Upper lobe of left lung (tissue), 4 donors: ENCODE results near the gene IL3RA.

Source experiments
- EP300 ChIP-seq, 4 donors: sonication (generic); formaldehyde crosslinking; IDR thresholded peaks; one replicate each; pipeline ENCODE4 v1.5.1; 2017; ENCODE audit warnings: antibody characterized with exemption in 4 of 4, control low read depth in 2 of 4
- TF ChIP-seq, protein P1 (sequence below), 6 experiments: fragments of 450-650 bp in 4 of 6; fragments of 200-600 bp in 2 of 6; sonication (generic) in 2 of 6; IDR thresholded peaks; one replicate each; pipeline ENCODE4 v1.5.1; 2016 to 2019; ENCODE audit warnings: antibody characterized with exemption in 6 of 6

DNA sequence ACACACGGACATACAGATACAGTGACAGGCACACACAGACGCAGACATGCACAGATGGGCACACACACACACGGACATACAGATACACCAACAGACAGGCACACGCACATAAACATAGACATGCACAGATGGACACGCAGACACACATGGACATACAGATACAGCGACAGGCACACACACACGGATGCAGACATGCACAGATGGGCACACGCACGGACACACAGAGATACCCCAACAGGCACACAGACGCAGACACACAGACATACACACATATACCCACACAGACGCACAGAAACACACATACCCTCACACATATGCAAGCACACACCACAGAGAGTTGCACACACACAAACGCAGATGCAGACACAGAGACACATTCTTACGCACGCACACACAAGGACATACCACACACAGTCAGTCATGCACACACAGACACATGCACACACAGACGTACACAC lies 79.8 kb downstream of the IL3RA start:
- TF ChIP-seq, protein P1, sequence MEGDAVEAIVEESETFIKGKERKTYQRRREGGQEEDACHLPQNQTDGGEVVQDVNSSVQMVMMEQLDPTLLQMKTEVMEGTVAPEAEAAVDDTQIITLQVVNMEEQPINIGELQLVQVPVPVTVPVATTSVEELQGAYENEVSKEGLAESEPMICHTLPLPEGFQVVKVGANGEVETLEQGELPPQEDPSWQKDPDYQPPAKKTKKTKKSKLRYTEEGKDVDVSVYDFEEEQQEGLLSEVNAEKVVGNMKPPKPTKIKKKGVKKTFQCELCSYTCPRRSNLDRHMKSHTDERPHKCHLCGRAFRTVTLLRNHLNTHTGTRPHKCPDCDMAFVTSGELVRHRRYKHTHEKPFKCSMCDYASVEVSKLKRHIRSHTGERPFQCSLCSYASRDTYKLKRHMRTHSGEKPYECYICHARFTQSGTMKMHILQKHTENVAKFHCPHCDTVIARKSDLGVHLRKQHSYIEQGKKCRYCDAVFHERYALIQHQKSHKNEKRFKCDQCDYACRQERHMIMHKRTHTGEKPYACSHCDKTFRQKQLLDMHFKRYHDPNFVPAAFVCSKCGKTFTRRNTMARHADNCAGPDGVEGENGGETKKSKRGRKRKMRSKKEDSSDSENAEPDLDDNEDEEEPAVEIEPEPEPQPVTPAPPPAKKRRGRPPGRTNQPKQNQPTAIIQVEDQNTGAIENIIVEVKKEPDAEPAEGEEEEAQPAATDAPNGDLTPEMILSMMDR (IDR thresholded peaks at IDR 0.05): no peak
- no peak for TF ChIP-seq EP300 (IDR thresholded peaks at IDR 0.05)
